G401 (cell line): ENCODE results near the gene FOXJ1. TPM values are rescaled to one million over a fixed set of nuclear protein-coding genes. Genes with fewer than 3 reads are reported as not detected.

Experiments
- DNase-seq: peaks from one replicate; pipeline ENCODE4 v3.0.0-alpha.2; 2015; ENCODE audit warnings: low spot score
- in situ Hi-C: cut with HindIII; loops from 2 replicates; pipeline ENCODE4 v1.10.0; 2016; ENCODE audit warnings: low sequenced_read_pairs, mixed read lengths
- total RNA-seq: library from RNA; depleted of rRNA; stranded (reverse); fragments of >200 nt; shearing (Covaris generic); gene quantifications from 2 replicates; pipeline ENCODE4 v1.2.3, GENCODE V29; 2014

The FOXJ1 gene
- total RNA-seq, 1 experiment from 2014 or later, result 0.85 TPM

DNA sequence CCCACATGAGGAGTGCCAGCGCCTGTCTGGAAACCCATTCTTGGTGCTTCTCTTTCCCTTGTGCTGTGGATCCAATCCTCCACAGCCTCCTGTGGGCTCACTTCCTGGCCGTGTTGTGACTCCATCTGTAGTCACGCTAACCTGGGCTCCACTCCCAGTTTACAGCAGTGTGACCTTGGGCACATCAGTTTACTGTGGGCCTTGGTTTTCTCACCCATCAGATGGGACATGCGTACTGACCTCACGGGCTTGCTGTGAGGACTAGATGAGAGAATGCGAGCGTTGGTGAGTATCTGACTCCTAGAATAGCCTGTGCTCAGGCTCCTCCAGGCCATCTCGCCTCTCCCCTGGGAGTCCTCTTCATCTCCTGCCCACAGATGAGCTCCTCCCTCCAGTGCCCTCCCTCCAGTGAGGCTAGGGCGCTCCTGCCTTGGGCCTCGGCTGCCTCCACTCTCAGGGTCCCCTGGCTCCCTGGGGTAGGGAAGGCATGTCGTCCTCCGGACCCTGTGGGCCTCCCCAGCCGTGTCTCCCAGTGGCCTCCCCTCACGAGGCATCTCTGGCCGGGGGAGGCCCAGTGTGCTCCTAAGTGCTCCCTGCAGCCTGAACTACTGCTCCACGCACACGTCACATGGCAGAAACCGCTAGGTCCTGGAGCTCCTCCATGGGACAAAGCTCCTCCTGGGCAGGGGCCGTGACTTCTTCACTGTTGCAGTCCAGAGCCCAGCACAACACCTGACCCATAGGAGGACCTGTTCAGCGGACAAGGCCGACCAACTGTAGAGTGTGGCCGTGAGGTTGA lies 5.2 kb upstream of the FOXJ1 start:
- in situ Hi-C loops, result no loop called here
- DNase-seq, result no peak

DNA sequence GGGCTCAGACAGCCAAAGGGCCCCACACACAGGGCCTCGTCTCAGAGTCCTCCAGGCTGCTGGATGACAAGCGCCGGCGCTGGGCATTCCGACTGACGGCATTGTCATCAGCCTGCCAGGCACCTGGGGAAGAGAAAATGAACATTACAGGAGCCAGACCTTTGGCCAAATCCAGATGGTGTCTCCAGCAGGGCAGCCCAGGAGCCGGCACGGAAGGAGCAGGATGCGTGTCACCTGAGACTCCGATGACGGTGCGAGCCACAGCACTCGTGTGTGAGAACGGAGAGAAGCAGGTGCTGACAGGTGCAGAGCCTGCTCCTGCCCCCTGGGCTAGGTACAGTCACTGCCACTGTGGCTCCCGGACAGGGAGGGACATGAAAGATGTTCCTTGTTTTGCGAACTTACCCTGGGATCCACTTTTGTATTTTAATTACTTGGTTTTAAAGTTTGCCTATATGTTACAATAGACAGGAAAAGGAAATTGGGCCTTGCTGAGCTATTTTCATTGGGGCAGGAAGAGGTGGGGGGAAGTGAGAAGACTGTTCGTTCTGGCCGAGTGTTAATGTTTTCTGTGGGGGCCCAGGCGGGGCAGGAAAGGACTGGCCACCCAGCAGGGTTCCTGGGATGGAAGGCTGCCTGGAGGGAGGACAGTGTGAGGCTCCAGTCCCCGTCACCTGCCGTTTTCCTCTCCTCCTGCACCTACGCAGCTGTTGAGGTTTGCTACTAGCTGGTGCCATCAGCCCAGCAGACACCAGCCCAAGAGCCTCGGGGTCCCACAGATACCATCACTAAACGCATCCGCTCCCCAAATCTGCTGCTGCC lies 4.4 kb upstream of the FOXJ1 start:
- in situ Hi-C loops, result no loop called here
- DNase-seq, result peak; percentile 32

DNA sequence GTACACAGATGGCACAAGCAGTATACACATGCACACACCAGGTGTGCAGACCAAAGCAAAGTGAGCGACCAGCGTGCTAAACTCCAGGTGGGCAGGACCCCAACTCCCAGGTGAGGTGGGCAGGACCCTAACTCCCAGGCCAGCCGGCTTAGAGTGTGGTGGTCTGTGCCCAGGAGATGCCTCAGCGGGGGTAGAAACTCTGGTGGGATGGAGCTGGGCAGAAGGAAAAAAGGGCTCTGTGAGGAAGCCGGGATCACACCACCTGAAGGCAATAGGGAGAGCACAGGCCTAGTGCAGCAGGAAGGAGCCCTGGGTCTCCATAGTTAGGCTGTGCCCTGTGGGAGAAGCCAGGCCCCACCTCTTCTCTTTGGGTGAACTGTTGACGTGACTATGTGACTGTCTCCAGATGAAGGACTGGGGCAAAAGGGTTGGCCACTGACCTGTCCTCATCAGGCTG lies 1.6 kb upstream of the FOXJ1 start:
- DNase-seq, result no peak
- in situ Hi-C loops, result no loop called here

DNA sequence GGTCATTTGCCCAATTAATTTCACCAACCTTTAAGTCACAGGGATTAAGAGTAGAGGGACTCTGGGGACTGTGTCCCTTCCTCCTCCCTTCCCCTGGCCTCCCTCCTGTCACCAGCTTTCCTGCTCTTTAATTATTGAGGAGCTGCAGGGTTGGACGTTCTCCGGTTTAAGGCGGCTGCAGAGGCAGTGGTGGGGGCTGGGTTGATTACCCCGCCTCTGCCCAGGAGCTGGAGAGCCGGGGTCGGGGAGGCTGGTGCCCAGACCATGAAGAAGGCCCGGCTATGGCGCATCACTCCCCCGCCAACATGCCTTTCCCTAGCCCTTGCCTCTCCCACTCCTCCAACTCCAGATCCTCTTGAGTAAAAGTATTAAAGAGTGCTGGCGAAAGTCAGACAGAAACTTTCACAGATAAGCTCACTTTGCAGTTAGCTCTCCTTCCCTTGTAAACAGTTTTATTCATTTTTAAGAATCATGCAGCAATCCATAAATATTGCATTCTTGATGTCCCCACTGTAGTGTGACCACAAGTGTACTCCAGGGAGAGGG lies 1.1 kb upstream of the FOXJ1 start:
- in situ Hi-C loops, result no loop called here
- DNase-seq, result no peak

DNA sequence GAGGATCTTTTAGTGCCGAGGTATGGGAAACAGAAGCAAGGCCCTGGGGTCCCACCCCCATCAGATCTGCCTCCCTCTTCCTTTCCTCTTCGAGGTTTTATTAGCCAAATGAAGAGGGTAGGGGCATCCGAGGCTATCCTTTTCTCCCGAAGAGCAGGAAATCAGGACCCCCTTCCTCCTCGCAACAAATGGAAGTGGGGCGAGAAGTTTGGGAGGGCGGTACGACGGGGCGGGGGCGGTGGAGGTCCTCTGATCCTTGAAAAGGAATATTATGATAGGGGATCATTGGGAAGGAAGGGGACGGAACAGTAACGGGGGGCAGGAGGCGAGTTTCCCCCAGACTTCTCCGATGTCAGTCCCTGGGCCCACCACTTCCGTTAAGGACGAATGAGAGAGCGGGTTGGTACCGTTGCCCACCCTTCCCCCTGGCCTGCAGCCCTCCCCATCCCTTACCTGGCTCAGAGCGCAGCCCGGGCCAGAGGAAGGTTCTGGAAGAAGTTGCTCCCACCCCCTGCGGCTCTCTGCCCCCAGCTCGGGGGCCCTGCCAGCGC lies 309 bp downstream of the FOXJ1 start:
- in situ Hi-C loops, result no loop called here
- no peak for DNase-seq

DNA sequence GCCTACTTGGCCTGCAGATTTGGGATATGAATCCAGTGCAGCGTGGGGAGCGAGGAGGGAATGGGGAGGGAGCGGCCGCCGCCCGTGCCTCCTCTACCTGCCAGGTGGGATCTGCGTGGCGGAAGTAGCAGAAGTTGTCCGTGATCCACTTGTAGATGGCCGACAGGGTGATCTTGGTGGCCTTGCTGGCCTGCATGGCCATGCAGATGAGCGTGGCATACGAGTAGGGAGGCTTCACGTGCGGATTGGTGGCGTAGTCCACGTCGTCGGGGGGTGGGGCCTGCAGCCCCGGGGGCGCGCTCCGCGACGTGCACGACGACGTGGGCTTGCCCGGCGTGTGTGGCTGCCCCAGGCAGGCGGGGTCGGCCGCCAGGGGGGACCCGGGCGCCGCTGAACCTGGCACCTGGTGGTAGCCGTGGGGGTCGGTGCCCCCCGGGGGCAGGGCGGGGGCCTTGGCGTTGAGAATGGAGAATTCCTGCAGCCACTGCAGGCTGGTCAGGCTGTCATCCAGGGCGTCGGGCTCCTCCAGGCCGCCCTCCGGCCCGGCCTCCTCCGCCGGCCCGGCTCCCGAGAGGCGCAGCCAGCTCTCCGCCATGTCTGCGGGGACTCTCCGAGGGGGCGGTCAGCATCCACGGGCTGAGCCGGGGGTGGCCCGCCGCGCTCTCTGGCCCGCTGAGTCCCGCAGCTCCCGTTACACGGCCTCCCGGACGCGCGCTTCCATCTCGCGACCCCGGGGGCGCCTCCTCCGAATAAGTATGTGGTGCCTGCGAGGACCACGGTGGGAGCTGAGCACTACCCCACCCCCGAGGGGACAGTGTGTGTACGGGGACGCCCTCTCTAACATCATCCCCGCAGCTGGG lies 1.0 kb downstream of the FOXJ1 start:
- in situ Hi-C loops, result no loop called here
- DNase-seq, result no peak

DNA sequence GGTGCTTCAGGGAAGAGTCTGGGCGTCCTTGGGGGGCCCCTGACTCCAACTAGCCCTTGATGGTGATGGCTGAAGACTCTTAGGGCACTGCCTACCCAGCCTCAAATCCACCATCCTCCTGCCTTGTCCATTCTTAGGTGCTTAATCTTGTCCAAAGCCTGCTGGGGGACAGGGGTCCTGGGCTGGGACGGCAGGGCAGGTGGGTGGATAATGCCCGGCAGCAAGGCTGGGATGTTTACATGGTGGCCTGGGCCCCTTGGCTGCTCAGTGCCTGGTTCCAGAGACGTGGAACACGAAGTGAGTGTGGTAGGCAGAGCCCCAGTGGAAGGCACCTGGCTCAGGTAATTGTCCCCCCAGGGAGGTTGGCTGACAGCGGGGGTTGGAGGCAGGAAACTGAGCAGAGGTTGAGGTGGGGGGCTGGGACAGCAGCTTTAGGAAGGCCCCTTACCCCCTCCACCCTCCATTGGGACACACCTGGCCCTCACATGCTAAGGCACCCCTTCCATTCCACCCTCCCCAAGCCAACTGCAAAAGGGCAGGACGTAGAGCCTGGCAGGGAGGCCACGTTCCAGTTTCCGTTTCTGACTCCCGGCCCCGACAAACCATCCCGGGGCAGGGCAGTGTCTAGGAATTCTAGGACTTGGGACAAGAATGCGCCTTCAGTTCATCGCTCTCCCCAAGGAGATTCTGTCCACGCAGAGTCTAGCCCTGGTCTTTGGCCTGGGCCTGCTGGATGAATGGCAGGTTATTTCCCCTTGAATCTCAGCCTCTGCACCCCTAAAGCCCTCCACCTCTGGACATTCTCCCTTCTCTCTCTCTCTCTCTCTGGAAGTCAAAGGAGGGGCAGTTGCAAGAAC lies 1.9 kb downstream of the FOXJ1 start:
- DNase-seq, result no peak
- in situ Hi-C loops, result no loop called here

DNA sequence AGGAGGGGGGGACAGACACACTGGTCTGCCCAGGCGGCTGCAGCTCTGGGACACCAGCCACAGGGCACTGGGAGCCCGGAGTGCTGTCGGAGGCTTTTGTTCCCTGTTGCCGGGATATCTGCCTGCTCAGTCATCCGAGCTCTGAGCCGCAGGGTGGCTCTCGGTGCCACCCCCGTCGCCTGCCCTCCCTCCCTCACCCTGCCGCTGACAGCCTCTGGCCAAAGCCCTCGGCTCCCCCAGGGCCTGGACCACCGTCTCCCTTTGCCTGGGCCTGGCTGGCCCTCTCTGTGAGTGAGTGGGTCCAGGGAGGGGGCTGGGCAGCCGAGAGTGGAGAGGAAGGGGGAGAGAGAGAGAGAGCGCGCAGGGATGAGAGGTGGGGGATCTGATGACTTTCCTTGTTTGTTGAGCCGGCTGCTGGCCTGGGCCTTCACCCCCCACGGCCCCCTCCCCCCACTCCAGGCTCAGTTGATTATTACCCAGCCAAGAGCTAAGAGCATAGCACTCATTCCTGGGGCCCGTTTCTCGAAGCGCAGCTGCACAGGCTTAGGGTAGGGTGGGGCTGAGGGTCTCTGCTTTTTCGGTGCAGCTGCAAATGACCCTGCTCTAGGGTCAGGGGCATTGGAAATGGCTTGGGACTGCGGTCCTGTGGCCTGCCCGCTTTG lies 2.7 kb downstream of the FOXJ1 start:
- peak; percentile 26 for DNase-seq
- in situ Hi-C loops, result no loop called here

DNA sequence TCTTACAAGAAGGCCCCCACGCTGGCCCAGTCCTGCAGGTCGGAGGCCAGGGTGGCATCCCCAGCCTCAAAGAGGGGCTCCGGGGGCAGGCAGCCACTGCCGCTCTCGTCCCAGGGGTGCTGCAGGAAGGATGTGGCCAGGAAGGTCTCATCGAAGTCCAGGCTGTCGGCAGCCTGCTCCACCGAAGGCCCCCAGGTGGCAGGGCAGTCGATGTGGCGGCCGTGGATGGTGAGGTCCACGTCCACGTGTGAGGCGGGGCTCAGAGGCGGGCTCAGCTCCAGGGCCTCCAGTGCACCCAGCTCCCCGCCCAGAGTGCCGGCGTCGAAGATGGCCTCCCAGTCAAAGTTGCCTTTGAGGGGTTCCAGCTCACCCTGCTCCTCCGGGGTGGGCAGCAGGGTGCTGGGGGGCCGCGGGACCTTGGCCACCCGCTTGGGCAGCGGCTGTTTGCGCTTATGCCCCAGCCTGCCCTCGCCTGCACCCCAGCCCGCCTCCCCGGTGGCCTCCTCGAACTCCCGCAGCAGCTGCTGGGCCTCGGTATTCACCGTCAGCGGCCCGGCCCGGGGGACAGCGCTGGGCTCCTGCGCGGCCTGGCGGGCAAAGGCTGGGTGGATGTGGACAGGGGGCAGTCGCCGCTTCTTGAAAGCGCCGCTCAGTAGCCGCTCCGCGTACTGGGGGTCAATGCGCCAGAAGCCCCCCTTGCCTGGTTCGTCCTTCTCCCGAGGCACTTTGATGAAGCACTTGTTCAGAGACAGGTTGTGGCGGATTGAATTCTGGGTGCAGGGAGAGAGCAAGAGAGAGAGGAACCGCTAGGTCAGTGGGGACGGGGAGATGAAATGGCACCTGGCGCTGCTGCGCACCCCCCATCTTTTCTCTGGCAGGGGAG lies 3.5 kb downstream of the FOXJ1 start:
- in situ Hi-C loops, result no loop called here
- no peak for DNase-seq

DNA sequence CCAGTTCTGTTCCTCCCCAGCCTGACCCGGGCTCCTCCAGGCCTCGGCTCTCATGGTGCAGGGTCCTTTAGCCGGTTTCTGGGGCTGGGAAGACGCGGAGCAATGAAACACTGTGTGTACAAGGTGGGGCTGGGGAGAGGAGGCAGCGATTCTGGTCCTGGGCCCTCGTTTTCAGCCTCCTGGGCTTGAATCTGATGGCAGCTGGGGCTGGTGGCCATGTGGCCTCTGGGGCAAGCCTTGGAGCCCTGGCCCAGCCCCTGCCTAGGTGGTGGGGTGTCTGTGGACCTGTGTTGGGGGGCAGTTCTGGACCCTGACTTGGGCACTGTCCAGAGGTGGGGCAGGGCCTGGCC lies 4.1 kb downstream of the FOXJ1 start:
- no peak for DNase-seq
- in situ Hi-C loops, result no loop called here

DNA sequence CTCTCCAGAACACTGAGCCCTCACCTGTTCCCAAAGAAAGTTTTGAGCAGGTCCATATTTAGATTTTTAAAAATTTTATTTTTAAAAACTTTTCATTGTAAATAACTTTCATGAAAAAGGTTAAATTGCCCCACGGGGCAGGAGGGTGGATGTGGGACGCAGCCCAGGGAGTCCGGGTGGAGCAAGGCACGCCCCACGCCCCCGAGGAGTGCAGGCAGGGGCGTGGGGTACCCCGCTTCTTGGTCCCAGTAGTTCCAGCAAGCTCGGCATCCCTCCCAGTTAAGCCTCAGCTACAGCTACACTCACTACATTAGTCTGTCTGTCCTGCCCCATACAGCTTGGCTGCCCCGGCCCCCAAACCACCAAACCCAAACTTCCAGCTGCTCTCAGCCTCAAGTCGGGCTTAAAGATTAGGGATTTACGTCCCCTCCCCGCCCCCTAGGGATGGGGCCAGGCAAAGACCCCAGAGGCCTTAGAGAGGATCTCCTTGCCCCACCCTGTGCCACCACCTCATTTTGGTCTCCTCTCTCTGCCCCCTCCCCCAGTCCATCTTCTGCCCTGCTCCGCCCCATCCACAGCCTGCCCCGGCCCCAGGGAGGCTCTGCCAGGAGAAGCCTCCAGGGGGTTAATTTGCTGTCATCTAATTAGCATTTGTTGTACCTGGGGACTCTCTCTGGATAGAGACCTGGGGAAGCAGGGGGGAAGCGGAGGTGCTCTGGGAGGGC lies 4.6 kb downstream of the FOXJ1 start:
- in situ Hi-C loops, result no loop called here
- DNase-seq, result no peak

DNA sequence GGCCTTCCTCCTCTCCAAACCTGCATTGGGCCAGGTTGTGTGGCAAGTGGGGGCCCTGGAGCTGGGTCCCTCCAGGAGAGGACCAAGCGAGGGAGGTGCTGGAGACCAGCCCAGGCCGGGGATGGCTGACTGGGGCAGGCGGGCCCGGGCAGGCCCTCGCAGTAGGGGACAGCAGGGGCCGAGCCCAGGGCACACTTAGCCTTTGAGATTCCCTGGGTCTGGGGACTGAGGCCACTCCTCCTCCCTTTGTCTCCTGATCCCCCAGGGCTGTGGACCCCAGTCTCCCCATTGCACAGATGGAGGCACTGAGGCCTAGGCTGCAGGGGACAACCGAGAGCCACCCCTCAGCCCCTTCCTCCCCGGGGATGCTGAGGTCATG lies 5.2 kb downstream of the FOXJ1 start:
- no peak for DNase-seq

DNA sequence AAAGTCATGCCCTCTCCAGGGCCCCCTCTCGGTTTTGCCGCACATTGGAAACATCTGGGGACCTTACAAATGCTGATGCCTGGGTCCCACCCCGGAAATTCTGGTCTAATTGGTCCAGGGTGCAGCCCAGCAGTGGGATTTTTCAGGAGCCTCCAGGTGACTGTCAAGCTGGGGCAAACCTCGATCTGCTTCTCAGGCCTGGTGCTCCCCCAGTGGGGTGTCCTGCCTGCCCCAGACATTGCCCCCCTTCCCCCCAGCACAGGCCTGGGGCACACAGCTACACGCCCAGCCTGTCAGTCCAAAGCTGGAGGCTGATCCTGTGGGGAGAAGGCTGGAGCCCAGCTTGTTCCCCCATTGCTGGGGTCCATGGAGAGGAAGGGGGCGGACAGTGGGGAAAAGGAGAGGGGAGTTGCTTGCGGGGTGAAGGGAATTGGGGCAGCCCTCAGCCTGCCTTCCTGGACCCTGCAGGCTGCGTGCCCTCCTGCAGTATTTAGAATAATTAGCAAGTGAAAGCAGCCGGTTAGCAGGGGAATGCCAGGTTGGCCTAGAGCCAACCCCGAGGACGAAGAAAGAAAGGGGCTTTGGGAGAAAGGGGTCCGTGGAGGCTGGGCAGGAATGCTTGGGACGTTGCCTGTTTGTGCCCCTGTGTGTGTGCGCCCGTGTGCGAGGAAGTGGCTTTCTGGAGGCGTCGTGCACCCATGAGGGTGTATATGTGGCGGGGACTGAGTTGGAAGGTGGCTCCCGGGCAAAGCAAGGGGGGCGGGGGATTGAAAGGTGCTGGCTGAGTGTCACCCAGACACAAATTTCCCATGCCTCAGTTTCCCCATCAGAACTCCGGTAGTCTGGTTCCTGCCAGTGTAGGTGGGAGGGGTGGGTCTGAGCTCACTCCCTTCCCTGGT lies 5.9 kb downstream of the FOXJ1 start:
- in situ Hi-C loops, result no loop called here
- DNase-seq, result no peak

More for the DNA sequence above, 5.2 kb downstream of the FOXJ1 start:
- in situ Hi-C loops, result no loop called here

DNA sequence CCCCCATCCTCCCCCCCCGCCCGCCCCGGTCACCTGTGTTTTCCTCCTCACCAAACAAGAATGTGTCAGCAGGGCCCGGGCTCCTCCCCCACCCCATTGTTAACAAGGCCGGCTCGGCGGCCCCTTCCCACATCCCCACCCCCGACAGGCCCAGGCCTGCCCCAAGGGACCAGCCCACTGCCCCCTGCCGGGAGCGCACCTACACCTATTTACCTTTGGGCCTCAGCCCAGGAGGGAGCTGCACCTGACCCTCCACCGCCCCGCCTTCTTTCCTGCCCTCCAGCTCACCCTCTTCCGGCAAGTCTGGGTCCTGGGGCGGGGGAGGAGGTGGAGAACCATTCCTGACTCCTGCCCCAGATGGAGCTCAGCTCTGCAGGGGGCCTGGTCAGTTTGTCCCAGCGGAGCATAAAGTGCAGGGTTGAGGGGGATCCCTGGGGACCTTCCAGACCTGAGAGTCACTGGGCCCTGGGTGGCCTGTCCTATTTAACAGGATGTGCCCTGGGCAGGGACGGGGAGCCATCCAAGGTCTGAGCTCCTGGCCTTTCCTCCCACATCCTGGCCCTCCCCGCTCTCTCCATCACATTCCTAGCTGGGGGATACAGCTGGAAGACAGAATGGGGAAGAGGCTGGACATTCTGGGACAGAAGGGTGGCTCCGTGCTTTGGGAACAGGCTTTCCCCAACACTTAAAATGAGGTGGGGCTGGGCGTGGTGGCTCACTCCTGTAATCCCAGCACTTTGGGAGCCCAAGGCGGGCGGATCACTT lies 8.3 kb downstream of the FOXJ1 start:
- DNase-seq, result no peak
- in situ Hi-C loops, result no loop called here
